Measurements from ENCODE around the gene DMP1.
"Not testable (repeated sequence)": the region's sequence is repeated elsewhere in the genome, so short reads cannot be mapped to it uniquely, and the experiment has no call there.

DMP1 gene

DNA sequence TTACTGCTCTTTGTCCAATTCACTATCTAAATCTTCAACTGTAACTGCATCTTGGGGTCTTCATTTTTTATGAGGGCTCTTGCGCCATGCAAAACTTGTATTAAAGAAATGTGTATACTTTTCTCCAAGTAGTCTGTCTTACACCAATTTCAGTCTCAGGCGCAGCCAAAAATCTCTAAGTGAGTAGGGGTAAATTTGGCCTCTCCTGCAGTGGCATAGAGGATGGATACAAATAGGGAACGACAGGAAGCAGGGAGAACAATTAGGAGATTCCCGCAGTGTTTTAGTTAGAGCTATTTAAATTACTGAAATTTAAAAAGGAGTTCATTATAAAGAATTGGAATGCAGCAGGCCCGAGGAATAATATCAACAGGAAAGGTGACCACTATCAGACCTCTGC is 30.2 kb downstream of the DMP1 start:
- Histone ChIP-seq H3K4me3 (replicated peaks; ENCODE audit: insufficient read depth, low read length) (no peak overlapping the region), H3K27ac (replicated peaks) (no peak overlapping the region), H3K27me3 (ENCODE audit: insufficient read depth, poor library complexity, severe bottlenecking) (no peaks in the 10 kb centered on the region)
- no peak for TF ChIP-seq GABPA (IDR thresholded peaks at IDR 0.05; ENCODE audit: low read depth)
- TF ChIP-seq POLR2AphosphoS5 (IDR thresholded peaks at IDR 0.05; ENCODE audit: low read depth), result no peak
- TF ChIP-seq, protein P1, sequence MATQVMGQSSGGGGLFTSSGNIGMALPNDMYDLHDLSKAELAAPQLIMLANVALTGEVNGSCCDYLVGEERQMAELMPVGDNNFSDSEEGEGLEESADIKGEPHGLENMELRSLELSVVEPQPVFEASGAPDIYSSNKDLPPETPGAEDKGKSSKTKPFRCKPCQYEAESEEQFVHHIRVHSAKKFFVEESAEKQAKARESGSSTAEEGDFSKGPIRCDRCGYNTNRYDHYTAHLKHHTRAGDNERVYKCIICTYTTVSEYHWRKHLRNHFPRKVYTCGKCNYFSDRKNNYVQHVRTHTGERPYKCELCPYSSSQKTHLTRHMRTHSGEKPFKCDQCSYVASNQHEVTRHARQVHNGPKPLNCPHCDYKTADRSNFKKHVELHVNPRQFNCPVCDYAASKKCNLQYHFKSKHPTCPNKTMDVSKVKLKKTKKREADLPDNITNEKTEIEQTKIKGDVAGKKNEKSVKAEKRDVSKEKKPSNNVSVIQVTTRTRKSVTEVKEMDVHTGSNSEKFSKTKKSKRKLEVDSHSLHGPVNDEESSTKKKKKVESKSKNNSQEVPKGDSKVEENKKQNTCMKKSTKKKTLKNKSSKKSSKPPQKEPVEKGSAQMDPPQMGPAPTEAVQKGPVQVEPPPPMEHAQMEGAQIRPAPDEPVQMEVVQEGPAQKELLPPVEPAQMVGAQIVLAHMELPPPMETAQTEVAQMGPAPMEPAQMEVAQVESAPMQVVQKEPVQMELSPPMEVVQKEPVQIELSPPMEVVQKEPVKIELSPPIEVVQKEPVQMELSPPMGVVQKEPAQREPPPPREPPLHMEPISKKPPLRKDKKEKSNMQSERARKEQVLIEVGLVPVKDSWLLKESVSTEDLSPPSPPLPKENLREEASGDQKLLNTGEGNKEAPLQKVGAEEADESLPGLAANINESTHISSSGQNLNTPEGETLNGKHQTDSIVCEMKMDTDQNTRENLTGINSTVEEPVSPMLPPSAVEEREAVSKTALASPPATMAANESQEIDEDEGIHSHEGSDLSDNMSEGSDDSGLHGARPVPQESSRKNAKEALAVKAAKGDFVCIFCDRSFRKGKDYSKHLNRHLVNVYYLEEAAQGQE (IDR thresholded peaks at IDR 0.05; ENCODE audit: insufficient replicate concordance, low read depth), result no peak
- TF ChIP-seq, protein P2, sequence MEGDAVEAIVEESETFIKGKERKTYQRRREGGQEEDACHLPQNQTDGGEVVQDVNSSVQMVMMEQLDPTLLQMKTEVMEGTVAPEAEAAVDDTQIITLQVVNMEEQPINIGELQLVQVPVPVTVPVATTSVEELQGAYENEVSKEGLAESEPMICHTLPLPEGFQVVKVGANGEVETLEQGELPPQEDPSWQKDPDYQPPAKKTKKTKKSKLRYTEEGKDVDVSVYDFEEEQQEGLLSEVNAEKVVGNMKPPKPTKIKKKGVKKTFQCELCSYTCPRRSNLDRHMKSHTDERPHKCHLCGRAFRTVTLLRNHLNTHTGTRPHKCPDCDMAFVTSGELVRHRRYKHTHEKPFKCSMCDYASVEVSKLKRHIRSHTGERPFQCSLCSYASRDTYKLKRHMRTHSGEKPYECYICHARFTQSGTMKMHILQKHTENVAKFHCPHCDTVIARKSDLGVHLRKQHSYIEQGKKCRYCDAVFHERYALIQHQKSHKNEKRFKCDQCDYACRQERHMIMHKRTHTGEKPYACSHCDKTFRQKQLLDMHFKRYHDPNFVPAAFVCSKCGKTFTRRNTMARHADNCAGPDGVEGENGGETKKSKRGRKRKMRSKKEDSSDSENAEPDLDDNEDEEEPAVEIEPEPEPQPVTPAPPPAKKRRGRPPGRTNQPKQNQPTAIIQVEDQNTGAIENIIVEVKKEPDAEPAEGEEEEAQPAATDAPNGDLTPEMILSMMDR (IDR thresholded peaks at IDR 0.05; ENCODE audit: insufficient read depth, low read length), result no peak
- no peak for TF ChIP-seq SPI1 (IDR thresholded peaks at IDR 0.05; ENCODE audit: borderline replicate concordance, low read depth)
- DNase-seq (ENCODE audit: low read depth in 1 of 2, low spot score in 1 of 2), result no peak

DNA sequence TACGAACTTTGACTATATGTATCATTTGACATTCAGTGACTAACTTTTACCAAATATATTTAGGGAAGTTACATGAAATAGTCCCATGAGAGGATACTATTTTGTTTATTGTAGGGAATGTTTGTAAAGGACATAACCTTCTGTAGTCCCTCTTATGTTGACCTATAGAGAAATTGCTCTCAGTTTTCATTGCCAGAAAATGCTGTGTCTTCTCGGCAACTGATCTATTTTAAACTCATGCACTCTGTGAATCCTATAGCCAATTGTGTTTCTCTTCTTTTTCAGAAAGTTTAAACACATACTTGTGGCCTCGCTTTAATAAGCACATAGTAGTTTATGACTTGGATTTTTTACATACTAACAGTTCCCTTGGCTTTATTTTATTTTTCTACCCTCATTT is 38.2 kb downstream of the DMP1 start:
- DNase-seq (ENCODE audit: low read depth in 1 of 2, low spot score in 1 of 2), result no peak
- no peak overlapping the region for H3K4me3 ChIP-seq (replicated peaks; ENCODE audit: insufficient read depth, low read length)
- H3K27me3 ChIP-seq (ENCODE audit: insufficient read depth, poor library complexity, severe bottlenecking), result no peaks in the 10 kb centered on the region
- TF ChIP-seq, protein P2 (IDR thresholded peaks at IDR 0.05; ENCODE audit: insufficient read depth, low read length), result no peak
- TF ChIP-seq POLR2AphosphoS5 (IDR thresholded peaks at IDR 0.05; ENCODE audit: low read depth) (no peak), SPI1 (IDR thresholded peaks at IDR 0.05; ENCODE audit: borderline replicate concordance, low read depth) (no peak), GABPA (IDR thresholded peaks at IDR 0.05; ENCODE audit: low read depth) (no peak)
- TF ChIP-seq, protein P1 (IDR thresholded peaks at IDR 0.05; ENCODE audit: insufficient replicate concordance, low read depth), result no peak
- no peak overlapping the region for H3K27ac ChIP-seq (replicated peaks)

DNA sequence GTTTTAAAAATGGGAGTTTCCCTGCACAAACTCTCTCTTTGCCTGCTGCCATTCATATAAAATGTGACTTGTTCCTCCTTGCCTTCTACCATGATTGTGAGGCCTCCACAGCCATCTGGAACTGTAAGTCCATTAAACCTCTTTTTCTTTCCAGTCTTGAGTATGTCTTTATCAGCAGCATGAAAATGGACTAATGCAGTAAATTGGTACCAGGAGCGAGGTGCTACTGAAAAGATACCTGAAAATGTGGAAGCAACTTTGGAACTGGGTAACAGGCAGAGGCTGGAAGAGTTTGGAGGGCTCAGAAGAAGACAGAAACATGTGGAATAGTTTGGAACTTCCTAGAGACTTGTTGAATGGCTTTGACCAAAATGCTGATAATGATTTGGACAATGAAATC is 40.9 kb downstream of the DMP1 start:
- H3K27ac ChIP-seq (replicated peaks); DNase-seq (ENCODE audit: low read depth in 1 of 2, low spot score in 1 of 2); H3K4me3 ChIP-seq (replicated peaks; ENCODE audit: insufficient read depth, low read length); H3K27me3 ChIP-seq (ENCODE audit: insufficient read depth, poor library complexity, severe bottlenecking): not testable (repeated sequence)

DNA sequence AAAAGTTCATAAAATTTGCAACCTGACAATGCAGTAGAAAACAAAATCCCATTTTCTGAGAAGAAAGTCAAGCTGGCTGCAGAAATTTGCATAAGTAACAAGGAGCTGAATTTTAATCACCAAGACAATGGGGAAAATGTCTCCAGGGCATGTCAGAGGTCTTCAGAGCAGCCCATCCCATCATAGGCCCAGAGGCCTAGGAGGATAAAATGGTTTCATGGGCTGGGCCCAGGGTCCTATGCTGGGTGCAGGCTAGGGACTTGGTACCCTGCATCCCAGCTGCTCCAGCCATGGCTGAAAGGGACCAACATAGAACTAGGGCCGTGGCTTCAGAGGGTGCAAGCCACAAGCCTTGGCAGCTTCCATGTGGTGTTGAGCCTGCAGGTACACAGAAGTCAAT is 42.0 kb downstream of the DMP1 start:
- H3K27ac ChIP-seq (replicated peaks); H3K27me3 ChIP-seq (ENCODE audit: insufficient read depth, poor library complexity, severe bottlenecking); H3K4me3 ChIP-seq (replicated peaks; ENCODE audit: insufficient read depth, low read length); DNase-seq (ENCODE audit: low read depth in 1 of 2, low spot score in 1 of 2): not testable (repeated sequence)

DNA sequence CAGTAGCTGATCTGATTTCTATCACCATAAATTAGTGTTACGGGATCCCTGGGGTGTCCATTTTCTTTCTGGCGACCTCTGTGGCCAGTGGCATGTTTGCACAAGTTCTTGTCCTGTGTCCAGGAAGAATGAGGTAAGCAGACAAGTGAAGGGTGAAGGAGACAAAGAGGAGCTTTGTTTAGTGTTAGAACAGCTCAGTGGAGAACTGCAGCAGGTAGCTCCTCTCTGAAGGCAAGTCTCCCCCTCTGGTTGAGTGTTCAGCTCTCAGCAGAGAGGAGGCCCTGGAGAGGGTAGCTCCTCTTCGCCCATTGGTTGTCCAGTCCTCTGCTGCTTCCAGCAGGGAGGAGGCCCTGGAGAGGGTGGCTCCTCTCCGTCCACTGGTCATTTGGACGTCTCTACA is 47.2 kb downstream of the DMP1 start:
- Histone ChIP-seq H3K4me3 (replicated peaks; ENCODE audit: insufficient read depth, low read length) (no peak overlapping the region), H3K27me3 (ENCODE audit: insufficient read depth, poor library complexity, severe bottlenecking) (no peaks in the 10 kb centered on the region), H3K27ac (replicated peaks) (no peak overlapping the region)
- TF ChIP-seq, protein P1 (IDR thresholded peaks at IDR 0.05; ENCODE audit: insufficient replicate concordance, low read depth), result no peak
- TF ChIP-seq, protein P2 (IDR thresholded peaks at IDR 0.05; ENCODE audit: insufficient read depth, low read length), result no peak
- TF ChIP-seq SPI1 (IDR thresholded peaks at IDR 0.05; ENCODE audit: borderline replicate concordance, low read depth), result no peak
- TF ChIP-seq GABPA (IDR thresholded peaks at IDR 0.05; ENCODE audit: low read depth), result no peak
- TF ChIP-seq POLR2AphosphoS5 (IDR thresholded peaks at IDR 0.05; ENCODE audit: low read depth), result no peak
- no peak for DNase-seq (ENCODE audit: low read depth in 1 of 2, low spot score in 1 of 2)

Data from HL-60 (cell line).